OCI-LY1 (cell line): ENCODE results near the gene FSD1L.

ENCODE experiments used
- EZH2 ChIP-seq: fragments of 200-600 bp; sonication (generic), shearing (Covaris generic); IDR thresholded peaks from 2 replicates; pipeline ENCODE4 v1.8.0; 2017; ENCODE audit warnings: borderline replicate concordance, mixed run types, mild to moderate bottlenecking, antibody characterized with exemption, low read length, moderate library complexity, mixed read lengths
- TF ChIP-seq, protein P1 (sequence below): fragments of 200-600 bp; sonication (generic), shearing (Covaris generic); IDR thresholded peaks from 2 replicates; pipeline ENCODE4 v1.5.1; 2017; ENCODE audit warnings: mild to moderate bottlenecking, antibody characterized with exemption, low read length, moderate library complexity, mixed read lengths

GRCh38 chr9:105468875-105469274, 21.0 kb downstream of the FSD1L start:
- TF ChIP-seq, protein P1, sequence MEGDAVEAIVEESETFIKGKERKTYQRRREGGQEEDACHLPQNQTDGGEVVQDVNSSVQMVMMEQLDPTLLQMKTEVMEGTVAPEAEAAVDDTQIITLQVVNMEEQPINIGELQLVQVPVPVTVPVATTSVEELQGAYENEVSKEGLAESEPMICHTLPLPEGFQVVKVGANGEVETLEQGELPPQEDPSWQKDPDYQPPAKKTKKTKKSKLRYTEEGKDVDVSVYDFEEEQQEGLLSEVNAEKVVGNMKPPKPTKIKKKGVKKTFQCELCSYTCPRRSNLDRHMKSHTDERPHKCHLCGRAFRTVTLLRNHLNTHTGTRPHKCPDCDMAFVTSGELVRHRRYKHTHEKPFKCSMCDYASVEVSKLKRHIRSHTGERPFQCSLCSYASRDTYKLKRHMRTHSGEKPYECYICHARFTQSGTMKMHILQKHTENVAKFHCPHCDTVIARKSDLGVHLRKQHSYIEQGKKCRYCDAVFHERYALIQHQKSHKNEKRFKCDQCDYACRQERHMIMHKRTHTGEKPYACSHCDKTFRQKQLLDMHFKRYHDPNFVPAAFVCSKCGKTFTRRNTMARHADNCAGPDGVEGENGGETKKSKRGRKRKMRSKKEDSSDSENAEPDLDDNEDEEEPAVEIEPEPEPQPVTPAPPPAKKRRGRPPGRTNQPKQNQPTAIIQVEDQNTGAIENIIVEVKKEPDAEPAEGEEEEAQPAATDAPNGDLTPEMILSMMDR, result no peak
- no peak for TF ChIP-seq EZH2
